ENCODE measurements around the gene SAMM50.

SAMM50 gene

GRCh38 chr22:43980996-43981395, 25.8 kb downstream of the SAMM50 start:
- DNase-seq, result no peak

GRCh38 chr22:43983808-43984207, 28.6 kb downstream of the SAMM50 start:
- DNase-seq, result no peak

- DNase-seq, result no peak
These were observed 30.3 kb downstream of the SAMM50 start for GRCh38 chr22:43985532-43985931.

GRCh38 chr22:43988116-43988820, 33.0 kb downstream of the SAMM50 start:
- no peak for DNase-seq

GRCh38 chr22:43988960-43989359, 33.7 kb downstream of the SAMM50 start:
- DNase-seq, result no peak

GRCh38 chr22:43990044-43990443, 34.8 kb downstream of the SAMM50 start:
- DNase-seq, result no peak

- no peak for DNase-seq
These were observed 36.2 kb downstream of the SAMM50 start for GRCh38 chr22:43991316-43992020.

GRCh38 chr22:43992331-43992821, 37.1 kb downstream of the SAMM50 start:
- DNase-seq, result no peak

- DNase-seq, result peak; percentile 66 to 75
These were observed 38.0 kb downstream of the SAMM50 start for GRCh38 chr22:43993072-43993760.

- DNase-seq, result no peak
These were observed 38.8 kb downstream of the SAMM50 start for GRCh38 chr22:43994006-43994405.

GRCh38 chr22:43994416-43994815, 39.2 kb downstream of the SAMM50 start:
- DNase-seq, result no peak

GRCh38 chr22:43995057-43995685, 39.9 kb downstream of the SAMM50 start:
- no peak for DNase-seq

- no peak for DNase-seq
These were observed 40.5 kb downstream of the SAMM50 start for GRCh38 chr22:43995798-43996169.

GRCh38 chr22:43996170-43996980, 41.1 kb downstream of the SAMM50 start:
- DNase-seq, result peak; percentile 81 to 82

GRCh38 chr22:43996981-43997265, 41.7 kb downstream of the SAMM50 start:
- no peak for DNase-seq

GRCh38 chr22:43998679-43999264, 43.5 kb downstream of the SAMM50 start:
- DNase-seq, result no peak

GRCh38 chr22:43999378-43999777, 44.1 kb downstream of the SAMM50 start:
- DNase-seq, result no peak

- DNase-seq, result no peak
These were observed 44.9 kb downstream of the SAMM50 start for GRCh38 chr22:44000123-44000522.

GRCh38 chr22:44001521-44001920, 46.3 kb downstream of the SAMM50 start:
- no peak for DNase-seq

- DNase-seq, result no peak
These were observed 47.1 kb downstream of the SAMM50 start for GRCh38 chr22:44002324-44002723.

GRCh38 chr22:44002997-44003396, 47.8 kb downstream of the SAMM50 start:
- no peak for DNase-seq

- DNase-seq, result no peak
These were observed 48.3 kb downstream of the SAMM50 start for GRCh38 chr22:44003405-44004103.
